GM18951 (cell line): Measurements from ENCODE around the gene GULP1.

ENCODE experiments used
- POLR2A ChIP-seq: IDR thresholded peaks from 4 replicates; pipeline ENCODE4 v1.6.1; 2011; ENCODE audit warnings: mild to moderate bottlenecking; ENCODE audit not compliant: insufficient read length, insufficient read depth; ENCODE audit errors: extremely low read depth
- in situ Hi-C: fragments of 300-500 bp; cut with MboI; formaldehyde crosslinking; loops from one replicate; pipeline ENCODE4 v1.12.0; 2022; ENCODE audit warnings: low sequenced_read_pairs, mixed read lengths, inconsistent platforms; ENCODE audit not compliant: unreplicated experiment

The GULP1 gene

GRCh38 chr2:188569431-188570165 lies 277.9 kb downstream of the GULP1 start:
- in situ Hi-C loops = no loop called here

GRCh38 chr2:188570370-188570769 lies 278.7 kb downstream of the GULP1 start:
- no peak for TF ChIP-seq POLR2A
- in situ Hi-C loops = no loop called here

More at GRCh38 chr2:188569431-188570165, 277.9 kb downstream of the GULP1 start:
- no peak for TF ChIP-seq POLR2A

GRCh38 chr2:188571543-188572303 lies 280.0 kb downstream of the GULP1 start:
- no peak for TF ChIP-seq POLR2A
- in situ Hi-C loops = no loop called here

DNA sequence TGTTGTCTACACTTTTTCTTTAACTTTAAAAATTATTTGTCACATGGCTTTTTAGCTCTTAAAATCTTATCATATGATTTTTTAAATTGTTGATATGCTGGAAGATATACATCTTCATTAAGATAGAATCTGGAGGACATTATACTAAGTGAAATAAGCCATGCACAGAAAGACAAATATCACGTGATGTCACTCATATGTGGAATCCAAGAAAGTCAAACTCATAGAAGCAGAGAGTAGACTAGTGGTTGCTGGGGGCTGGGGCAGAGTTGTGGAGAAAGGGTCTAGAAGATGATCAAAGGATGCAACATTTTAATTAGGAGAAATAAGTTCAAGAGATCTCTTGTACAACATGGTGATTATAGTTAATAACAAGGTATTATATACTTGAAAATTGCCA lies 280.9 kb downstream of the GULP1 start:
- TF ChIP-seq POLR2A = no peak
- in situ Hi-C loops = no loop called here

DNA sequence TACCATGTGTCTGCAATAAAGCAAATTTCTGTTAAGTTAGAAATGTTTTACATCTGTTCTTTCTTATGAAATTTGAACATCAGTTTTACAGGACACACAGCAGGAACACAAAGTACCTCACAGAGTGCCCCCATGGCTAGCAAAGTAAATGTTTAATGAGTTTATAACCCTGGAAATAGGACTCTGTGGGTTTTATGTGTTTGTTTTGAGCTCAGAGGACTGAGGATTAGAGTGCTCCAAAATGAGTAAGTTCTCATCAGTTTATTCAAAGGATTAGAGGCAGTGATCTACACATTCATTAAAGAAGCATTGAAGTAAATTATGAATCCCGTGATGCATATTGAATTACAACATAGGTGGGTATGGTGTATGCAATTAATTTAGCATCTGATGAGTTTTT lies 281.8 kb downstream of the GULP1 start:
- TF ChIP-seq POLR2A = no peak
- in situ Hi-C loops = no loop called here

GRCh38 chr2:188576006-188576405 lies 284.3 kb downstream of the GULP1 start:
- no peak for TF ChIP-seq POLR2A
- in situ Hi-C loops = no loop called here

DNA sequence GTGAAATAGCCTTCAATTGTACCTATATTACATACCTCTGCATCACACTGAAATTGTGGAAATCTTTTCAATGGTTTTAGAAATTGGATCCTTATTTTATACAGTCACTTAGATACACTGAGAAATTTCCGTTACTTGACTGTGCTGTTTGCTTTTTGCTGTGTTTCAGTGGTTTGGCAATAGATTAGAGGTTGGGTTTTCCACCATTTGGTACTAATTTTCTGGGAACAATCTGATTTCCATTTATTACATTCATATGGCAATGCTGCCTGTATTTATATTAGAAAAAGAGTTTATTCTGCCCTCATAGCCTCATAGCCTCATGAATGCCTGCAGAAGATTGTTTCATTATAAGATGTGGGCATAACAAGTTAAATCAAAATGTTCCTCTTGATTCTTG lies 285.0 kb downstream of the GULP1 start:
- no peak for TF ChIP-seq POLR2A
- in situ Hi-C loops = no loop called here

- TF ChIP-seq POLR2A = no peak
Observed at GRCh38 chr2:188577231-188577630, 285.6 kb downstream of the GULP1 start.

GRCh38 chr2:188580738-188581137 lies 289.1 kb downstream of the GULP1 start:
- in situ Hi-C loops = no loop called here
- TF ChIP-seq POLR2A = no peak

More at GRCh38 chr2:188577231-188577630, 285.6 kb downstream of the GULP1 start:
- in situ Hi-C loops = no loop called here

DNA sequence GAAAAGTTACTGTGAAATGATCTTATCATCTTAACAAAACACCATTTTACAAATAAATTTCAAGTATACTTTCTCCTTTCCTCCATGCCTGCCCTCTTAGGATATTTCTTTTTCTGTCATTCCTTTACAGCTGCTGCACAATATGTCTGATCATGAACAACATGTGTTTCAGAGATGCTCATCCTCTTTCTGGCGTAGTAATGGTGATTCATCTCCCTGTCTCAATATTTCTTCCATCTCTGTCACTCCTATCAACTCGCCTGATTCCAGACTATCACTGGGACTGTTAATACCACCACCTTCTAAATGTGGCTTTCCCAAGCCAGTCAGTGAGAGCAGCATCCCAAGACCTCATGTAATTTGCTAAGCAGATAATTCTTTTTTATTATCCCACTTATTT lies 290.5 kb downstream of the GULP1 start:
- no peak for TF ChIP-seq POLR2A
- in situ Hi-C loops = no loop called here

GRCh38 chr2:188588235-188588634 lies 296.6 kb downstream of the GULP1 start:
- no peak for TF ChIP-seq POLR2A
- in situ Hi-C loops = no loop called here

GRCh38 chr2:188596054-188596453 lies 304.4 kb downstream of the GULP1 start:
- in situ Hi-C loops = no loop called here
- no peak for TF ChIP-seq POLR2A

DNA sequence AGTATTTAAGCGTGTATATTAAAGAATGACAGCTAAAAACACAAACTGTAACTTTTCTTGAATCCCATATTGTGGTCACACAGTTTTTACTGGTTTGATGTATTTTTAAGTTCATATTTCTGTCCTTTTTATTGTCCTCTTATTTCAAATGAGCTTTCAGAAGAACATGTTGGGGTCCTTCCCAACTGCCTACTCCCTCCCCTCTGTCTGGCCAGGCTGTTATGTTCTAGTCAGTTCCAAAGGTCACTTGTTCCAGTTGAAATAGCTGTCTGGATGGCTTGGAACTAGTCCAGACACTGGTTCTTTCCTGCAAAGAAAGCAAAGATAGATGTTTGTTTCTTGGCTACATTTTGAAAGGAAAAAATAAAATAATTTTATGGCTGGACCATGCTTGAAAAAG lies 306.9 kb downstream of the GULP1 start:
- in situ Hi-C loops = no loop called here
- no peak for TF ChIP-seq POLR2A

DNA sequence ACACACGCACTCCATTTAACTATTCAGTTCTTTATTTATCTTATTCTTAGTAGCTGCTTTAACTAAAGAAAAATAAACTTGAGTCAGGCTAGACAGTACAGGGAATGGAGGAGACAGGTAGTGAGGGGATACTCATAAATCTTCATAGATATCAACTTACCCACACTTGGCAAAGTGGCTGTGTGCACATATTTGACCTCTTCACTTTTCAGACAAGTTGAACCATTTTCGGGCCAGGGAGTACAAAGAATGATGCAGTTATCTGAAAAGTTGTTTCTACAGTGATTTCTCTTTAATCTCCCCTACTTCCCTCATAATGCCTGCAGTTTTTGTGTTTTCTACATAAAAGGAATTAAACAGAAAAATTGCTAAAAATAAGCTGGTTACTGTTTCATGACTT lies 307.5 kb downstream of the GULP1 start:
- in situ Hi-C loops = no loop called here
- TF ChIP-seq POLR2A = no peak

GRCh38 chr2:188600536-188601210 lies 309.0 kb downstream of the GULP1 start:
- in situ Hi-C loops = no loop called here

More at GRCh38 chr2:188600536-188601210, 309.0 kb downstream of the GULP1 start:
- no peak for TF ChIP-seq POLR2A
